ENCODE data around the gene LRRK1. TPM values are rescaled to one million over a fixed set of nuclear protein-coding genes. Genes with fewer than 3 reads are reported as not detected.

The LRRK1 gene
- total and polyA plus RNA-seq, 2 of the 4 experiments (the other 2 are of a cell fraction), result 3.0 to 5.8 TPM

- Histone ChIP-seq H2BK20ac (ENCODE audit: low read depth, low read length) (no peak overlapping the region), H4K91ac (ENCODE audit: insufficient read depth, low read depth, low read length) (no peak overlapping the region), H3K9me3 (ENCODE audit: control insufficient read depth, insufficient read depth, low read length) (no peaks in the 10 kb centered on the region), H3K4me3 (ENCODE audit: insufficient read depth, low read depth, low read length) (no peak overlapping the region), H2AK5ac (ENCODE audit: low read depth, low read length) (no peak overlapping the region), H3K4me1 (ENCODE audit: control insufficient read depth, insufficient read depth, low read length) (peaks cover 10% of the 10 kb centered on the region), H3K18ac (ENCODE audit: low read depth, low read length) (no peak overlapping the region), H2AK9ac (replicated peaks; ENCODE audit: low read depth, low read length, poor library complexity) (no peak overlapping the region), H2BK120ac (ENCODE audit: low read depth, low read length) (no peak overlapping the region), H3K4me2 (ENCODE audit: low read depth, low read length) (peak overlapping the region; percentile 53), H4K8ac (ENCODE audit: low read depth in 2 of 2, low read length in 2 of 2) (no peak overlapping the region), H3K9ac (ENCODE audit: low read depth, low read length) (no peak overlapping the region), H4K5ac (ENCODE audit: low read depth, low read length) (no peak overlapping the region), H4K20me1 (ENCODE audit: insufficient read depth, low read length) (no peaks in the 10 kb centered on the region), H3K56ac (ENCODE audit: extremely low read depth, insufficient read depth, low read length) (no peak overlapping the region), H3K79me1 (ENCODE audit: low read depth in 1 of 2, low read length in 2 of 2) (peaks cover 0 to 11% of the 10 kb centered on the region in 2 experiments; a peak in 1 of 4 replicates), H2BK5ac (ENCODE audit: low read depth, low read length, poor library complexity, severe bottlenecking) (no peak overlapping the region), H3K23ac (ENCODE audit: low read depth, low read length) (peak overlapping the region; percentile 12; the same call in 1 of the 2 replicates), H3K14ac (replicated peaks; ENCODE audit: low read depth, low read length) (no peak overlapping the region), H3K27ac (ENCODE audit: insufficient read depth, low read length) (no peak overlapping the region), H3K9me1 (ENCODE audit: insufficient read depth, low read length) (peaks cover 5% of the 10 kb centered on the region; the same call in 1 of the 2 replicates), H2BK15ac (ENCODE audit: low read depth, low read length) (no peak overlapping the region), H3K36me3 (ENCODE audit: control insufficient read depth, insufficient read depth, low read length) (no peaks in the 10 kb centered on the region), H3K4ac (ENCODE audit: low read depth, low read length) (no peak overlapping the region), H2AFZ (replicated peaks; ENCODE audit: low read length, poor library complexity) (peak overlapping the region; percentile 34), H3K27me3 (ENCODE audit: control insufficient read depth, insufficient read depth, low read length) (no peaks in the 10 kb centered on the region)
- intact Hi-C loops (cut with micrococcal nuclease), result no loop called here
- WGBS, 2 experiments (ENCODE audit: extremely low coverage in 2 of 2, insufficient read length in 1 of 2), result no CpG with 5 or more reads among the region's 7 CpGs
- TF ChIP-seq RAD21 (IDR thresholded peaks at IDR 0.05; ENCODE audit: low read length) (no peak), RCOR1 (IDR thresholded peaks at IDR 0.05; ENCODE audit: insufficient replicate concordance, low read length) (no peak)
- ATAC-seq (ENCODE audit: low read depth) (peak; percentile 40; the same call in 1 of the 2 replicates), DNase-seq (no peak)
- ChIA-PET CTCF (interaction anchor here (1.1 to 1.4 kb wide), 3 partner anchors 14 to 65 kb away, joined by 3 read pairs; no protein-coding TSS in a partner anchor), POLR2A (ENCODE audit: unreplicated experiment) (no interaction called here)
- no TSS peak for BruUV-seq (replicated peaks)
- dilution Hi-C loops (cut with HindIII; ENCODE audit: low sequenced_read_pairs, unreplicated experiment), result no loop called here
- in situ Hi-C loops (cut with MboI; ENCODE audit: low sequenced_read_pairs), result no loop called here
Measured at GRCh38 chr15:100944244-100944895, 25.2 kb downstream of the LRRK1 start.
